IPS DF 4.7 (cell line): ENCODE results near the gene CENPK.
"Not testable (repeated sequence)": the region's sequence is repeated elsewhere in the genome, so short reads cannot be mapped to it uniquely, and the experiment has no call there.

Experiments
- DNase-seq: peaks from one replicate; pipeline ENCODE4 v3.0.0-alpha.2; 2013; ENCODE audit warnings: low spot score; ENCODE audit errors: extremely low read depth

Gene CENPK

DNA sequence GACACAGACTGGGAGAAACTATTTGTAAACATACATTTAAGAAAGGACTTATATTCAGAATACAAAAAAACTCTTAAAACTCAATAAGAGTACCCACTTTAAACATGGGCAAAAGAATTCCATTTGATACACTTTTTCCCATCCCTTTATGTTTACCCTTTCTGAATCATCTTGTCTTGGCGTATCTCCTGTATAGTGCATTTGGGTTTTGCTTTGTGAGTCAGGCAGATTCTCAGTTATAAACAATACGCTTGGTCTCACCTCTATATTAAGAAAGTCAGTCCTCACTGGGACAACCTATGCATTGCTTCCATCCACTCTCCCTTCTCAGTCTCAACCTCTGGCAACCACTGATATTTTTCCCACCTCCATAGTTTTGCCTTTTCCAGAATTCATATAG, 54.0 kb downstream of the CENPK start:
- no peak for DNase-seq

DNA sequence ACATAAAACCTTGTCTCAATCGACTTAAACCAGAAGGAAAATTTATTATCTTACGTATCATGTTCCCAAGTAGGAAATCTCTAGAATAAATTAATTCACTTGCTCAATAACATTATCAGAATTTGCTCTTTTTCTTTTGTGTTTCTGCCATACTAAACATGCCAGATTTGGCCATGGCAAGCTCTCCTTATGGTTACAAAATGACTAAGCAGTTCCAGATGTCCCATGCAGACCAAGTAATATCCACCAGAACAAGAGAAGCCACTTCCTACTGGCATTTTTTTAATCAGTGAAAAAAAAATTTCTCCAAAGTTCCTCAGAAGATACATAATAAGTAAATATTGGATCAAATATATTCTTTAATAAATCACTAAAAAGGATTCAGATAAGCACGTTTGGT, 56.0 kb downstream of the CENPK start:
- no peak for DNase-seq

DNA sequence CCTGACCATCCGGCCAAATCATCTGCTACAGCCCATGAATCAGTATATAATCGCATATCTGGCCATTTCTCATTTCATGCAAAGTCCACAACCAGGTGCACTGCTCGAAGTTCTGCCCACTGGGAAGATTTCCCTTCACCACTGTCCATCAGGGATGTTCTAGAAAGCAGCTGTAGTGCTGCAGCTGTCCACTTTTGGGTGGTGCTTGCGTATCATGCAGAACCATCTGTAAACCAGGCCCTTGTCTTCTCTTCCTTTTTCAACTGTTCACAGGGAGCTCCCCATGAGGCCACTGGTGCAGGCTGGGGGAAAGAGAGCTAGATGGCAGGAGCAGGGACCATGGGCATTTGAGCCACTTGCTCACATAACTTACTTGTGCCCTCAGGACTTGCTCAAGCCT, 73.8 kb downstream of the CENPK start:
- no peak for DNase-seq

DNA sequence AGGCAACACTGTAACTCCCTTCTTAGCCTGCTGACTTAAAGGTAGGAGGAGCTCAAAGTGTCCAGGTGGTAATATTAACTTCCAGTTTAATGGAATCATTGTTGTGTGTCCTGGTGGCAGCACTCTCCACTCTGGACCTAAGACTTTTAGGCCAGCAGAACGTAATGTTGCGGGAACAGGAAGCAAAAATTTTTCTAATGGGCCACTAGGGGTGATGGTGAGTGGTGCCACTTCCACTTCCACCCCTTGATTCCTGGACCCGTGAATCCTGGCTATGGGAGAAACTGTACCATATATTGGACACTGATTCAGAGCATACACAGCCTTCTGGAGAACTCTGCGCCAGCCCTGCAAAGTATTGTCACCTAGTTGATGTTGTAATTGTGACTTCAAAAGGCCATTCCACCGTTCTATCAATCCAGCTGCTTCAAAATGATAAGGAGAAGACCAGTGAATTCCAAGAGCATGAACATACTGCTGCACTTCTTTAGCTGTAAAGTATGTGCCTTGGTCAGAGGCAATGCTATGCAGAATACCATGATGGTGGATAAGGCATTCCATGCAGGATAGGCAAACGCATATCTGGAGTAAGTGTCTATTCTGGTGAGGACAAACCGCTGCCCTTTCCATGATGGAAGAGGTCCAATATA, 74.8 kb downstream of the CENPK start:
- not testable (repeated sequence) for DNase-seq

DNA sequence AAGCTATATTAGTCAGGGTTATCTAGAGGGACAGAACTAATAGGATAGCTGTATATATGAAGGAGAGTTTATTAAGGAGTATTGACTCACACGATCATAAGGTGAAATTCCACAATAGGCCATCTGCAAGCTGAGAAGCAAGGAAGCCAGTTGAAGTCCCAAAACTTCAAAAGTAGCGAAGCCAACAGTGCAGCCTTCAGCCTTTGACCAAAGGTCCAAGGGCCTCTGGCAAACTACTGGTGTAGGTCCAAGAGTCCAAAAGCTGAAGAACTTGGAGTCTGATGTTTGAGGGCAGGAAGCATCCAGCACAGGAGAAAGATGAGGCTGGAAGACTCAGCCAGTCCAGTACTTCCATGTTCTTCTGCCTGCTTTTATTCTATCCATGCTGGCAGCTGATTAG, 76.2 kb downstream of the CENPK start:
- not testable (repeated sequence) for DNase-seq

DNA sequence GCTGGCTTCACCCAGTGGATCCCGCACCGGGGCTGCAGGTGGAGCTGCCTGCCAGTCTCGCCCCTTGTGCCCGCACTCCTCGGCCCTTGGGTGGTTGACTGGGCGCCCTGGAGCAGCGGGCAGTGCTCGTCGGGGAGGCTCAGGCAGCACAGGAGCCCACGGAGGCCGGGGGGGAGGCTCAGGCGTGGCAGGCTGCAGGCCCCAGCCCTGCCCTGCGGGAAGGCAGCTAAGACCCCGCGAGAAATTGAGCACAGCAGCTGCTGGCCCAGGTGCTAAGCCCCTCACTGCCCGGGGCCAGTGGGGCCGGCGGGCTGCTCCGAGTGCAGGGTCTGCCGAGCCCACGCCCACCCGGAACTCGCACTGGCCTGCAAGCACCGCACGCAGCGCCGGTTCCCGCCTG, 77.6 kb downstream of the CENPK start:
- DNase-seq: no peak

DNA sequence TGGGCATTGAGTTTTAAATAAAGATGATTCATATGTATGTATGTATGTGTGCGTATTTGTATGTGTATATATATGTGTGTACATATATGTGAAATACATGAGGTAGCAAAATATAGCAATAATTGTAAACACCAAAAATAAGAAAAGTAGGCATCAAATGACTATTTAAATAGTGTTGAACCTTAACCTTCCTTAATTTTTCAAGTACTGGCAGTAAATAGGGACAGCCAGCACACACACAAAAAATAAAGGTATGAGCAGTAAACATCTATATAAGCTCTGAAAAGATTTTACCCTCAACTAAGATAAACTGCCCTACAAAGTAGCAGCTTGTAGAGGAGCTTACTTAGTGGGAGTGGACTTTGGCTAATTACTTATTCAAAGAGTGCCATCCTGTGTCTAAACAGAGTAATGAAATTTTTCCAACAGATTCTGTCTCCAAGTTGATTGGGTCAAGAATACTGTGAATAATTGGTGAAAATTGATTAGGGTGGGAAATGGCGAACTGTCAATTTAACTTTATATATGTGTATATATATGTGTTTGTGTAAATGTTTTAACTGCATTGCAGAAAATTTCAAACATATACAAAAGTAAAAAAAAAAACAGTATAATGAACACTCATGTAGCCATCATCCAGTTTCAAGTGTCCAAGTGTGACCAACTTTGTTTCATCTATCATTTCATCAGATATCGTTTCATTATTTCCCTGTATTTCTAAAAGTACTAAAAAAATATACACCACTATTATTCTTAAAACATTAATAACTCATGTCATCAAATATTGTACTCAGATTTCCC, 79.2 kb downstream of the CENPK start:
- DNase-seq: no peak

DNA sequence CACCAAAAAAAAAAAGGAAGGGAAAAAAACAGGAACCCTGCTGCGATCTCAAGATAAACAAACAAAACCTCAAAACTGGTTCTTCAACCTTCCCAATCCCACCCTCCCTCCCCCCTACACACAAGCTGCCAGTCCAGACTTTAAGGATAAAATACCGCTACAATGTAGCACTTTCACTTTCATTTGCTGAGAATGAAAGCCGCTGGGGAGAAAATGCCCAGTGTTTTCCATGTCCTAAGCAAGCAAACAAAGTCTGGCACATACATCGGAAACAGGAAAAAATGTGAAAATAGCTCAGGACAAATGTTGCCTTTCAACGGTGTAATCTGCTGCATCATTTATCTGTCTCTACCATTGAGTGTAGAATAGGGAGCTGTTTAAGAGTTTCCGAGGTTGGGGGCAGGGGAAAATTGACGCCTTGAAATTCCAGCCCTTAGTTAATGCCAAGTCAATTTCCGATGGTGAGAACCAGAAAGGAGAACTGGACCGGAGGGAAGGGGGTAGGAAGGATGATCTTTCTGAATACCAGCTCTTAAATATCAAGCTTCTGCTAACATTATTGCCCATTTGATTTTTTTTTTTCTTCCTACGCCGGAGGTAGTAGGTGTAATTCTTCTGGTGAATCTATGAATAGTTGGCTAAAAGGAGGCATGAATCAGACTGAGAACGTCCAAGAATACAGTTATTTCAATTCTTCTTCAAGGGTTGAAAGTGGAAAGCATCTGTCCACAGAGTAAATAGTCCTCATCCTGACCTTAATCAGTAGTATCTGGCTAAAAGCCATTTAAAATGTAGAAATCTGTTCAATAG, 80.0 kb downstream of the CENPK start:
- no peak for DNase-seq

DNA sequence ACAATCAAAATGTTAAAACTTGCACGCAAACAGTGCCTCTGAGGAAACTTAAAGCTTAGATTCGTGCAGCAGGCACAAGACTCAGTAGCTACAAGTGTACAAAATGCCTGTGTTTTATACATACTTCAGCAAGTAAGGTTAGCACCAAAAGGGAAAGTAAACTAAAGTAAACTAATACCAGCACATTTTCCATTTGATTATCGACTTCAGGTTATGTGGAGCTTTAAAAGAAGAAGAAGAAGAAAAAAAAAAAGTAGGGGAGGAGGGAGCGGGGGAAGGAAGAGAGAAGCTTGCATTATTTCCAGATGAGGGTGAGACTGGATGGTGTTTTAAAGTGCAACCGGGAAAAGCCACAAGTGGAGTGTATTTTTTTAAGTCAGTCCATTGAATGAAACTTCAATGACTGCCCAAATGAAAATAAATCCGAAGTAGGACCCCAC, 80.7 kb downstream of the CENPK start:
- DNase-seq: no peak

DNA sequence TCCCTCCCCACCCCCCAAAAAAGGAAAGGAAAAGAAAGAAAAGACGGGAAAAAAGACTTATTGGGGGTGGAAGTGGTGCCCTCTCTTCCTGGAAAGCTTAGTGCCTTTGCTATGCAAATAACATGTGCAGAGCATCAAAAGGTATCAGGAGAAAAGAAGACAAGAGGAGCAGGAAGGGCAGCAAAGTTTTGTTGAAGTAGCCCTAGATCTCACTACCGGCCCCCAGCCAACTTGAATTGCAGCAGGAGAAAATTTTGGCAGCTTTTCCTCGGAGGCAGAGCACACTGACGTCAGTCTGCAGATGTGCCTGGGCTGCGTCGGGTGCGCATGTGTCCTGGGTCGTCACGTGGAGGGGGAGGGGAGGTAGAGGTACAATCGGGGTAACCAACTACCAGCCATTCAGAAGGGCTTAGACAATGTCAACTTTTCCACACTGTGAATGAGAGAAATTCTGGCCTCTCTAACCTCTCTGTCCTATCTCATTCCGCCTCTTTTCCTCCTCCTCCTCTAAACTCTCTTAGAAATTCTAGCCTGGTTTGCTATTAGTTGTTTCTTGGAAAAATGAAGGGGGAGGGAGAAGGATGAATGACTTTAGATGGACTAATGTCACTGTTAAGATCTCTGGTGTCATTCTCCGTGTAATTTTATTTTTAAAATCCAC, 81.2 kb downstream of the CENPK start, which contains the start of gene ADAMTS6:
ADAMTS6 (minus strand) TSS at position 286 of the 661 bp plus-strand sequence. CDS start 8,247 bp downstream, outside the sequence.
- DNase-seq: no peak

DNA sequence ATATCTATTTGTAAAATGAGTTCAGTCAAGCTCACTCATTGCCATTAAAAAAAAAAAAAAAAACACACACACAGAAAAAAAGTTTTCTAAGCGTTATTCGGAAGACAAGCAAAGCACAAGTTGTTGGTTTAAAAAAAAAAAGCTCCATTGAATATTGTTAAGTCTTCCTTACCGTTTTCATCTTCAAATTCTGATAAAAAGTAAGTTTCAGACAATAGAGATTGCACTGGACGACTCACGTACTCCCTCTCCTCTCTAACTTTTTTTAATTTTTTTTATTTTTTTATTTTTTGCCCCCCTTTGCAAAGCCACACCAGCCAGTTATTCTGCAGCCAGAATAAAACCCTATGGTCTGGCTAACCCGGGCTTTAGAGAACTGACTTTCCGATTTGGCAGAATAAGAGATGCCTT, 81.8 kb downstream of the CENPK start:
- DNase-seq: no peak

DNA sequence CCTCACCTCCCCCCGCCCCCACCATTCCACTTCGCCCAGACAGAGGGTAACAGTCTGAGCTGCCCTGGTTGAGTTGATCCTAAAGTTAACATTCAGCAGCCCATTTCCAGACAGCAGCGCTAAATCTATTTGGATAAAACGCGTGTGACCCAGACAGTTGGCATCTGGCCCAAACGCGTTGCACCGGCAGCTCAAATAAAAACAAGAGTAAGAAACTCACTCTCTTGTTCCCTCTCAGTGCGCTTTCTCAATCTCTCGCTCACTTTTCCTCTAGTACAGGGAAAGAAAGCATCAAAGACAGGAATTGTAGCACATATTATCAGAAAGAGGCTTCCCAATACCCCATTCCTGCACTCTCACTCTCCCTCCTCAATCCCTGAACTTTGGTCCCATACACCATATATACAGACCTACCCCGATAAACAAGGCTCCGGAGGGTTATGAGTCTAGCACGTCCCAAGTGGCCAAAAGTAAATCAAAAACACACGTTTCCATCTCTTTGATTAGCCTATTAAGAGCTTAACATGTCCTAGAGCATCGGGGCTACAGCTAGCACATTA, 82.6 kb downstream of the CENPK start:
- DNase-seq: no peak

DNA sequence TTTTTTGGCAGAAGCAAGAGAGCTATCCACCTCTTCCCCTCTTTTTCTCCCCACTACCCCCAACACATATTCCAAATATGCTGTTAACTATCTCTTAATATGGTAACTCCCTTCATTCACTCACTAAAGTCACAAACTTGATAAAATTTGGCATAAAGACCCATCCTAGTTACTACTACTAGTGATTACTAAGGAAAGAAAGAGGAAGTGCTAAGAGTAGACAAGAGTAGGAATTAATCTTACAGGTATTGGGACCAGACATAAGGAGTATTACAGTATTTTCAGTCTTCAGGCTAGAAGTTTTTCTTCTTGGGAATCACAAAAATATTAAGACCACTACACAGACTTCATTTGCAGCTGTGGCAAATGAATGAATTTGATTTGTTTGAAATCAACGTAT, 83.4 kb downstream of the CENPK start:
- no peak for DNase-seq

DNA sequence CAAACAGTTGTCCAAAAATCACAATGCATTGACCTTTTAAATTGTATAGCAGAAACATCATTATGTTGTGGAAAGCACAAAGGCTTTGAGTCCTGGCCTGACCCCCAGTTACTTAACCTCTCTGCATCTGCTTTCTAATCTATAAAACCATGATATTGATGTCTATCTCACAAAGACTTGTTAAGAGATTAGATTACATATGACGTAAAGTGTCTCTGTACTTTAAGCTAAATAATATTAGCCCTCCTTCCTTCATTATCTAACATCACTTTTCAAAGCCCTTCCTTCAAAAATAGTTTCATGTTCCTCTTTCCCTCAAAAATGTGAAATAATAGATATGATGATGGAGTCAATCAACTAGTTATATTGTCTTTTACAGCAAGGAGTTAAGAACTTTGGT, 84.6 kb downstream of the CENPK start:
- DNase-seq: no peak

DNA sequence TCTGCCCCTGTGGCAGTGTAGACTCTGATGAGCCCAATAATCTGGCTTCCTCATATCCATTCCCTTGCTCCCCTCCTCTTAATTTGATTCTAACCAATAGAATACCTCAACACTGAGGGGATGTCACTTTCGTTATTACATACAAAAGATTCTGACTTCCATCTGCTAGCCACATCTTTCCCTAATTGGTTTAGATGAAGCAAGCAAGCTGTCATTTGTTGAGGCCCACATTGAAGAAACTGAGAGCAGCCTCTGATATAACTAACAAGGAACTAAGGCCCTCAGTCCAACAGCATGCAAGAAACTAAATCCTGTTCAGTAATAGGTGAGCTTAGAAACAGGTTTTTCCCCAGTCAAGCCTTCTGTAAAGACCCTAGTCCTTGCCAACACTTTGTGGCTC, 87.1 kb downstream of the CENPK start:
- DNase-seq: no peak

DNA sequence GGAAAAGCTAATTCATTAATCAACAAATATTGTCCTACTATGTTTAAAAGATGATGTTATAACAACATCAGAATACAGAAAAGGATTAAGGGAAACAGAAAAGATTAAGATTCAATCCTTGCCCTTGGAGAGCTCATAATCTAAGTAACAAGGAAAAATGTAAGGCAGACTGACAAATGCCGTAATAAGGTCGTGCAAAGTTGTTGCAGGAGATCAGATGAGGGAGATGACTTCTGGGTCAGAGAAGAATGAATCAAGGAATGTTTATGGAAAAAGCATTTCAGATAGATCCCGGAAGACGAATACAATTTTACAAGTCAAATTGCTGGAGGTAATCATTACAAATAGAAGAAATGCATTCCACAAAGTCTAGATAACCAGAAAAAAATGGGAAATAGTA, 87.6 kb downstream of the CENPK start:
- no peak for DNase-seq

DNA sequence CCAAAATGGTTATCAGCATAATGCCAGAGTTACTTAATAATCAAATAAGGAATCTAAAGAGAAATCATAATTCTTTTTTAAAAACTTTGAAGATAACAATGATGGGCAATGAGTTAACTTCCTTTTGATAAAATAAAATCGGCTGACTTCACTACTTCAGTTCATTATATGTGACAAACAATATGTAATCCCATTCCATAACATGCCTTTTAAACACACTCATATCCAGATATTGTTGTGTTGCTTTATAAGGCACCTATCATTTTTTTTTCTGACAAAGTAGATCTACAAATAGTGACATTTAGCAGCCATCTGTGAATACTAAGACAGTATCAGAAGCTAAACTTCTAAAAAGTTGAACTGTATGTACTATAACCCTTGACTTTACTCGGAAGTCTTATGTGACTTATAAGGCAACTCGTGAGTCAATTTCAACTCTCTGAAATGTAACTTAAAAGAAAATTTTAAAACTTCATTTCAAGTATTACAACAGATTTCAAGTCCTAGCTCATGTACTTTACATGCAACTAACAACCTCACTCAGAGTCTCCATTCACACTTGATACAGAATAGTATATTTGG, 88.7 kb downstream of the CENPK start:
- no peak for DNase-seq

DNA sequence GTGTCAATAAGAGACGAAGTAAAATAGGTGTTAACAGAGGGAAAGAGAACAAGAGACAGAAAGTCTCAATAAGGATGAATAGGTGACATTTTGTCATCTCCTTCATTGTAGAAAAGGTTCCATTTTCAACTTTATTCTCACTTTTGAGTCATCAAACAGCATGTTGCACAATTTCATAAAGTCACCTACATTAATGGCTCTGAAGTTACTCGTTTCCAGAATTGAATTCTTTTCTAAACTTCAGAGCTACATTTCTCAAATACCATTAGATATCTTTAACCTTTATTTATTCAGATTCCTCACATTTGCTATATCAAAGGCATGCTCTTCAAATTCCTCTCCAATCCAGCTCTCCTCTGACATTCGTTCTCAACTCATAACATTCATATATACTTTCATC, 94.3 kb downstream of the CENPK start:
- DNase-seq: no peak
